Activated B cell treated with CpG ODN at 0.5 μM for 24 hours (primary cell): ENCODE measurements around the gene BZW2. TPM values are rescaled to one million over a fixed set of nuclear protein-coding genes. Genes with fewer than 3 reads are reported as not detected.

Source experiments
- ATAC-seq: fragments of 200-7000 bp; cut with Tn5 transposase; one replicate; pipeline ENCODE4 v1.10.0; 2021; ENCODE audit warnings: low read depth, mild to moderate bottlenecking, moderate library complexity
- CTCF ChIA-PET: fragments of 350-600 bp; sonication (Branson Sonifier 250); formaldehyde crosslinking; loops from one replicate; lab custom pipeline; 2021; ENCODE audit warnings: antibody characterized with exemption; lab: Charles Lee
- POLR2A ChIA-PET: fragments of 350-600 bp; sonication (Branson Sonifier 250); formaldehyde crosslinking; loops from one replicate; lab custom pipeline; 2021; ENCODE audit warnings: antibody characterized with exemption; lab: Charles Lee
- DNase-seq: peaks from one replicate; pipeline ENCODE4 v3.0.0; 2022
- H3K27ac Mint-ChIP-seq: one replicate; pipeline ENCODE4 v1.8.0; 2020; ENCODE audit warnings: mixed read lengths
- H3K27me3 Mint-ChIP-seq: one replicate; pipeline ENCODE4 v1.8.0; 2021; ENCODE audit warnings: mixed read lengths
- H3K36me3 Mint-ChIP-seq: one replicate; pipeline ENCODE4 v1.8.0; 2021; ENCODE audit warnings: low read depth, mixed read lengths
- H3K4me1 Mint-ChIP-seq: one replicate; pipeline ENCODE4 v1.8.0; 2021; ENCODE audit warnings: mixed read lengths
- H3K4me3 Mint-ChIP-seq: one replicate; pipeline ENCODE4 v1.8.0; 2020; ENCODE audit warnings: mild to moderate bottlenecking, mixed read lengths
- H3K9me3 Mint-ChIP-seq: one replicate; pipeline ENCODE4 v1.8.0; 2020; ENCODE audit warnings: mixed read lengths
- intact Hi-C: fragments of 100-400 bp; cut with micrococcal nuclease; formaldehyde crosslinking; loops from one replicate; pipeline ENCODE4 v1.15.1; 2024
- total RNA-seq: library from RNA; stranded (reverse); gene quantifications from 2 replicates; pipeline ENCODE4 v1.2.3, GENCODE V29; 2022
- TF ChIP-seq, protein P1 (sequence below): fragments of 200-600 bp; IDR thresholded peaks from one replicate; pipeline ENCODE4 v1.8.0; 2022; ENCODE audit warnings: antibody characterized with exemption, mild to moderate bottlenecking

Gene BZW2
- total RNA-seq, 1 donor from 2014 or later, result 47.2 TPM

GRCh38 chr7:16740996-16741395 lies 95.0 kb downstream of the BZW2 start:
- Mint-ChIP-seq H3K27ac (no peak overlapping the region), H3K27me3 (no peaks in the 10 kb centered on the region), H3K4me1 (no peaks in the 10 kb centered on the region), H3K4me3 (no peak overlapping the region), H3K36me3 (no peaks in the 10 kb centered on the region), H3K9me3 (no peaks in the 10 kb centered on the region)
- ChIA-PET CTCF (no interaction called here), POLR2A (no interaction called here)
- ATAC-seq (no peak), DNase-seq (no peak)
- intact Hi-C loops, result no loop called here
- TF ChIP-seq, protein P1, sequence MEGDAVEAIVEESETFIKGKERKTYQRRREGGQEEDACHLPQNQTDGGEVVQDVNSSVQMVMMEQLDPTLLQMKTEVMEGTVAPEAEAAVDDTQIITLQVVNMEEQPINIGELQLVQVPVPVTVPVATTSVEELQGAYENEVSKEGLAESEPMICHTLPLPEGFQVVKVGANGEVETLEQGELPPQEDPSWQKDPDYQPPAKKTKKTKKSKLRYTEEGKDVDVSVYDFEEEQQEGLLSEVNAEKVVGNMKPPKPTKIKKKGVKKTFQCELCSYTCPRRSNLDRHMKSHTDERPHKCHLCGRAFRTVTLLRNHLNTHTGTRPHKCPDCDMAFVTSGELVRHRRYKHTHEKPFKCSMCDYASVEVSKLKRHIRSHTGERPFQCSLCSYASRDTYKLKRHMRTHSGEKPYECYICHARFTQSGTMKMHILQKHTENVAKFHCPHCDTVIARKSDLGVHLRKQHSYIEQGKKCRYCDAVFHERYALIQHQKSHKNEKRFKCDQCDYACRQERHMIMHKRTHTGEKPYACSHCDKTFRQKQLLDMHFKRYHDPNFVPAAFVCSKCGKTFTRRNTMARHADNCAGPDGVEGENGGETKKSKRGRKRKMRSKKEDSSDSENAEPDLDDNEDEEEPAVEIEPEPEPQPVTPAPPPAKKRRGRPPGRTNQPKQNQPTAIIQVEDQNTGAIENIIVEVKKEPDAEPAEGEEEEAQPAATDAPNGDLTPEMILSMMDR, result no peak

DNA sequence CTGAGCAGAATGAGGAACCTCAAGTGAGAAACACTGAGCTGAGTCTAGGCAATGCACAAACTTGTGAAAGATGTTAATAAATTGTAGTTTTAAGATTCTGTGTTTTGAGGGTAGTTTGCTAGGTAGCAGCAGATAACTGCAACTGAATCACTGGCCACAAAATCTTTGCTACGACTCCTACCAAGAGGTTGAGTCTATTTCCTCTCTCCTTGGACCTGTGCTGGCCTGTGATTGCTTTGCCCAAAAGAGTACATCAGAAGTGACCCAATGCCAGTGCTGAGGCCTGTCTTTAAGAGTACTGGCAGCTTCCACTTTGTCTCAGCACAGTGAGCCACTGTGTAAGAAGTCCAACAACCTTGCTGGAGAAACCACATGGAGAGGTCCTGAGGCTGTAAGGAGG lies 95.7 kb downstream of the BZW2 start:
- no peak overlapping the region for H3K27ac Mint-ChIP-seq
- CTCF ChIA-PET, result no interaction called here
- no peak for ATAC-seq
- POLR2A ChIA-PET, result no interaction called here
- intact Hi-C loops, result no loop called here
- TF ChIP-seq, protein P1, result no peak
- no peak for DNase-seq
- H3K4me1 Mint-ChIP-seq, result no peaks in the 10 kb centered on the region
- no peaks in the 10 kb centered on the region for H3K36me3 Mint-ChIP-seq
- no peaks in the 10 kb centered on the region for H3K27me3 Mint-ChIP-seq
- H3K4me3 Mint-ChIP-seq, result no peak overlapping the region
- H3K9me3 Mint-ChIP-seq, result no peaks in the 10 kb centered on the region

DNA sequence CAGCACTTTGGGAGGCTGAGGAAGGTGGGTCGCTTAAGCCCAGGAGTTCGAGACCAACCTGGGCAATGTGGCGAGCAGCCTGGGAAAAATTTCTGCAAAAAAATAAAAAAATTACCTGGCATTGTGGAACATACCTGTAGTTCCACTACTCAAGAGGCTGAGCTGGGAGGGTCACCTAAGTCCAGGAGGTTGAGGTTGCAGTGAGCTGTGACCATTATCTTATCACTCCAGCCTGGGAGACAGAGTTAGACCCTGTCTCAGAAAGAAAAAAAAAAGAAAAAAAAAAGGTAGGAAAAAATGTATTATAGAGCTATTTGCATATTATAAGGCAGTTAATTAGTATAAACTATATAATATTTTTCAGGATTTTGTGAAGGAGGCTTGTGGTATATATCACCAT lies 96.6 kb downstream of the BZW2 start:
- CTCF ChIA-PET, result interaction anchor here (0.5 kb wide), 1 partner anchor 88 kb away, joined by 3 read pairs; no protein-coding TSS in a partner anchor
- no peaks in the 10 kb centered on the region for H3K4me1 Mint-ChIP-seq
- H3K27ac Mint-ChIP-seq, result no peak overlapping the region
- no peaks in the 10 kb centered on the region for H3K36me3 Mint-ChIP-seq
- DNase-seq (no peak), ATAC-seq (no peak)
- POLR2A ChIA-PET, result no interaction called here
- TF ChIP-seq, protein P1, result no peak
- H3K4me3 Mint-ChIP-seq, result no peak overlapping the region
- intact Hi-C loops, result no loop called here
- no peaks in the 10 kb centered on the region for H3K27me3 Mint-ChIP-seq
- no peaks in the 10 kb centered on the region for H3K9me3 Mint-ChIP-seq

GRCh38 chr7:16743236-16743635 lies 97.3 kb downstream of the BZW2 start:
- CTCF ChIA-PET, result no interaction called here
- intact Hi-C loops, result no loop called here

DNA sequence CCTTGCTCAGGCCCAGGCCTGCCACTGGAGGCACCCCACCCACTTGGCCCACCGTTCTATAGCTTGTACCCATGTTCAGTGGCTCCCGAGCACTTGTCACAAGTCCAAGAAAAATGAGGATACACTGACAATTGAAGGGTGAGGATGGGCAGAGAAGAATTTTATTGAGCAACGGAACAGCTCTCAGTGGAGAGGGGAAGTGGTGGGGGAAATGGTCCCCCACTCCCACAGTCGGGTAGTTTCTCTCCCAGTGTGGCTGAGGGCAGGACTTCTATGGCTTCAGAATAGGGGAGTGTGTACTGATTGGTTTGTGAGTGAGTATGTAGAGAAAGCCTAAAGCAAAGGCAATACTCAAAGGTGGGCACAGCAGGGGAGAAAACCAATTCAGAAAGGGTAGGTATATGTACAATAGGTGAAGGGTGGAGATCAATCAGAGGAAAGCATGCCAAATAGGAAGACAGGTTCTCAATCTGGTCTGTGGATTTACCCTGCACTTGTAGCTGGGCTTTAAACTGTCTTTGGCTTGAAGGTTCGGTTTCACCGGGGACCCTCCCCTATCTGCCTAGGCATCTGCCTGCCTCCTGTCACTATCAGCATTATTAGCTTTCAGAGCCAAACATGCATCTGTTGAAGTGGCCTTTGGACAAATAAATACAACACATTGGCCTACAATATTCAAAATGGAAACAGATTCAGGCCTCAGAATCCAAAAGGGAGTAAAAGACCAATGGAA lies 98.7 kb downstream of the BZW2 start:
- TF ChIP-seq, protein P1, result no peak
- H3K27me3 Mint-ChIP-seq, result no peaks in the 10 kb centered on the region
- CTCF ChIA-PET, result no interaction called here
- no peak overlapping the region for H3K4me3 Mint-ChIP-seq
- no peaks in the 10 kb centered on the region for H3K36me3 Mint-ChIP-seq
- H3K27ac Mint-ChIP-seq, result no peak overlapping the region
- no peak for DNase-seq
- POLR2A ChIA-PET, result interaction anchor here (0.7 kb wide), 1 partner anchor 9 kb away, joined by 3 read pairs; the partner anchor contains the start of gene TSPAN13
- intact Hi-C loops, result no loop called here
- no peaks in the 10 kb centered on the region for H3K4me1 Mint-ChIP-seq
- H3K9me3 Mint-ChIP-seq, result no peaks in the 10 kb centered on the region
- no peak for ATAC-seq

More at GRCh38 chr7:16743236-16743635, 97.3 kb downstream of the BZW2 start:
- no peaks in the 10 kb centered on the region for H3K9me3 Mint-ChIP-seq
- H3K27me3 Mint-ChIP-seq, result no peaks in the 10 kb centered on the region
- POLR2A ChIA-PET, result no interaction called here
- TF ChIP-seq, protein P1, result no peak
- H3K36me3 Mint-ChIP-seq, result no peaks in the 10 kb centered on the region
- no peak for DNase-seq
- no peak for ATAC-seq
- H3K4me1 Mint-ChIP-seq, result no peaks in the 10 kb centered on the region
- H3K4me3 Mint-ChIP-seq, result no peak overlapping the region
- H3K27ac Mint-ChIP-seq, result no peak overlapping the region
